GM11168 (cell line): Measurements from ENCODE around the gene MKNK2.
"Not testable (repeated sequence)": the region's sequence is repeated elsewhere in the genome, so short reads cannot be mapped to it uniquely, and the experiment has no call there.

ENCODE experiments used
- in situ Hi-C: fragments of 300-500 bp; cut with MboI; formaldehyde crosslinking; loops from one replicate; pipeline ENCODE4 v1.12.0; 2022; ENCODE audit warnings: low sequenced_read_pairs; ENCODE audit not compliant: unreplicated experiment

The MKNK2 gene

GRCh38 chr19:2050991-2051772, at the start of gene MKNK2:
Gene MKNK2 (minus strand): TSS chr19:2051244. CDS start chr19:2050851, 393 bp downstream.
- in situ Hi-C loops: no loop called here

GRCh38 chr19:2100719-2101061, 49.6 kb upstream of the MKNK2 start:
- in situ Hi-C loops: no loop called here

DNA sequence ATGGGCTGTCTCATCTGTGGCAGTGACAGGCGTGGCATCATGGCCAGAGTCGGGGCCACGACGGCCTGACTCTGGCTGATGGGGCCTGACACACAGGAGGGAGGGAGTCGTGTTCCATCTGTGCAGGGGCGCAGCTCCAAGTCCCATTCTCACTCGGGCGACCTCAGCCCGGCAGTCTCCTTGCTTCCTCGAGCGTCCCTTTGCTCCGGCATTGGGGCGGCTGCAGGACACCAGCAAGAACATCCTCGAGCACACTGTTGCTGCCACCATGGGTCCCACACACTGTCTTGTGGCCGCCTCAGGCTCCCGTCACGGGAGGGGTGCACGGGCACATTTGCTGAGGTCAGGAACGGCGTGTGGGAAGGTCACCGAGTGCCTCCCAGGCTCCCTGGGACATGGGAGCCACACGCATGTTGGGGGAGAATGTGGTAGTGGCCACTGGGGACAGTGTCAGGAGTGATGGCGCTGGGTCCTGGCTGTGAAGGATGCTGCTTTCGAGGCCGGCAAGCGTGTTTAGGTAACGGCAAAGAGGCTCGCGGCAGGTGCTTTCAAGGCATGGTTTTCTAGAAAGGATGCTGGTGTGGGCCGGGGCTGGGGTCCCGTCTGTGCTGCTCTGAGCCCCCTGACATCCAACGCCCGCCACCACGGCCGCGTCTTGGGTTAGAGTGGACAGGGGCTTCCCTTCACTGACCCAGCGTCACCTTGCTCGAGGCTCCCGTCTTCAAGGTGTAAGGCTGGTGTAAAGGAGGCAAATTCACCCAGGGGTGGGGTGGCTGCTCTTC, 49.1 kb upstream of the MKNK2 start:
- in situ Hi-C loops: no loop called here

DNA sequence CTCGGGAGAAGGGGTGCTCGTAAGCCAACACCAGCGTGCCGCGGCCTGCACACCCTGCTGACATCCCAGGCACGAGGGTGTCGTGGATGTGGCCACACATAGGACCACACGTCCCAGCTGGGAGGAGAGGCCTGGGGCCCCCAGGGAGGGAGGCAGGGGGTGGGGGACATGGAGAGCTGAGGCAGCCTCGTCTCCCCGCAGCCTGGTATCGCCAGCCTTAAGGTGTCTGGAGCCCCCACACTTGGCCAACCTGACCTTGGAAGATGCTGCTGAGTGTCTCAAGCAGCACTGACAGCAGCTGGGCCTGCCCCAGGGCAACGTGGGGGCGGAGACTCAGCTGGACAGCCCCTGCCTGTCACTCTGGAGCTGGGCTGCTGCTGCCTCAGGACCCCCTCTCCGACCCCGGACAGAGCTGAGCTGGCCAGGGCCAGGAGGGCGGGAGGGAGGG, 48.0 kb upstream of the MKNK2 start:
- in situ Hi-C loops: no loop called here

DNA sequence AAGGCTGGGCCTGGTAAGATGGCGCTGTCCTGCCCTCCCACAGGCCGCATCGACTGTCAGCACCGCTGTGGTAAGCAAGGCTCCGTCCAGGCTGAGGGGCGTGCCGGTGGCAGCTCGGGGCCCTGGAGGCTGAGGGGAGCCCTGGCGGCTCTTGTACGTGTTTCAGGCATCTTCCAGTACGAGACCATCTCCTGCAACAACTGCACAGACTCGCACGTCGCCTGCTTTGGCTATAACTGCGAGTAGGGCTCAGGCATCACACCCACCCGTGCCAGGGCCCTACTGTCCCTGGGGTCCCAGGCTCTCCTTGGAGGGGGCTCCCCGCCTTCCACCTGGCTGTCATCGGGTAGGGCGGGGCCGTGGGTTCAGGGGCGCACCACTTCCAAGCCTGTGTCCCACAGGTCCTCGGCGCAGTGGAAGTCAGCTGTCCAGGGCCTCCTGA, 46.9 kb upstream of the MKNK2 start:
- in situ Hi-C loops: no loop called here

DNA sequence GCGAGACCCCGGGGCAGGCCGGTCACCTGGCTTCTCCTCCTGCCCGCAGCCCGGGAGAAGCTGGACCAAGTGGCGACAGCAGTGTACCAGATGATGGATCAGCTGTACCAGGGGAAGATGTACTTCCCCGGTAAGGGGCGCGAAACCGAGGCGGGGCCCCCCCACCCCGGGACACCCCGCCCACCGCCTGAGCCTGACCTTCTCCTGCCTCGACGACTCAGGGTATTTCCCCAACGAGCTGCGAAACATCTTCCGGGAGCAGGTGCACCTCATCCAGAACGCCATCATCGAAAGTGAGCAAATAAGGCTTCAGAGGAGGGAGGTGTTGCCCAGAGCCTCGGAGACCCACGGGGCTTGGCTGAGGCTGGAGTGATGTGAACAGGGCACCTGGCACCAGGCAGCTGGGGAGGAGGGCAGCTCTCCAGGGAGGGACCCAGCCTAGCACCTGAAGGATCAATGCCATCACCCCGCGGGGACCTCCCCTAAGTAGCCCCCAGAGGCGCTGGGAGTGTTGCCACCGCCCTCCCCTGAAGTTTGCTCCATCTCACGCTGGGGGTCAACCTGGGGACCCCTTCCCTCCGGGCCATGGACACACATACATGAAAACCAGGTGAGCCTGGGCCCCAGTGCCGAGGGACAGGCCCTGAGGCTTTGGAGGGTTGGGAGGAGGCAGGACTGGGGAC, 46.3 kb upstream of the MKNK2 start:
- in situ Hi-C loops: no loop called here

GRCh38 chr19:2096480-2097202, 45.6 kb upstream of the MKNK2 start, which contains the start of gene IZUMO4:
Gene IZUMO4 (plus strand): TSS chr19:2096915. CDS start chr19:2096946, 31 bp downstream.
- in situ Hi-C loops: no loop called here

- in situ Hi-C loops: no loop called here
These were observed 45.0 kb upstream of the MKNK2 start, which contains the start of gene MOB3A for GRCh38 chr19:2096034-2096479. Gene MOB3A (minus strand): TSS chr19:2096326. CDS start chr19:2078560, 17,766 bp downstream.

GRCh38 chr19:2091926-2092525, 41.0 kb upstream of the MKNK2 start:
- in situ Hi-C loops: not testable (repeated sequence)

DNA sequence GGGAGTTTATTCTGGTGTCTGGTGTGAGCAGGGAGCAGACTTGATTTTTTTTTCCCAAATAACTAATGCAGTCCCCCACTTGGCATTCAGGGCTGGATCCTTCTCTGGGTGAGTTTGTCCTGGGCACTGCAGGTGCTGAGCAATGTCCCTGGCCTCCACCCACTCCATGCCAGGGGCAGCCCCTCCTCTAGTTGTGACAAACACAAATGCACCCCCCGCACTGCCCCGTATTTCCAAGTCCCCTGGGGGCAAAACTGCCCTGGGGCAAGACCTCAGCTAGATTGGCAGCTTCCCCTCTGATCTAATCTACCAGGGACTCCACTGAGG, 38.6 kb upstream of the MKNK2 start:
- in situ Hi-C loops: no loop called here

GRCh38 chr19:2089001-2089711, 38.1 kb upstream of the MKNK2 start:
- in situ Hi-C loops: no loop called here

DNA sequence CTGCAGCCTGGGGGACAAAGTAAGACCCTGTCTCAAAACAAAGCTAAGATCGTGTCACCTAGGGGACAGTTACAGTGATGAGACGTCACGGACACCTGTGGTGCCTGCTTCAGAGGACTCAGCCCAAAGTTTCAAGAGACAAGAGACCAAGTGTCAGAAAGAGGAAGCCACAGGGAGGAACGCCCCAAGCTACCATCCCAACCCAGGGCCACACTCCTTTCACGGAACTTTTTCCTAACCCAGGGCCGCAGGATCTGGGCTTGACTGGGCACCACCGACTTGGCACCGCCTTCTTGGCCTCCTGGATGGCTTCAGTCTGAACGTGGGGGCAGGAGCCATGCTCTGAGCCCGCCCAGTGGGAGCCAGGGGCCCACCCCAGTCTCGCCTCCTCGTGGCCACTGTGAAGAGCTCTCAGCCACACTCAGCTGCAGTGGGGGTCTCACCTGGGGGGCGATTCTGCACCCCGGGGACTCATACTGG, 36.6 kb upstream of the MKNK2 start:
- in situ Hi-C loops: no loop called here

GRCh38 chr19:2086695-2087620, 35.9 kb upstream of the MKNK2 start:
- in situ Hi-C loops: not testable (repeated sequence)

DNA sequence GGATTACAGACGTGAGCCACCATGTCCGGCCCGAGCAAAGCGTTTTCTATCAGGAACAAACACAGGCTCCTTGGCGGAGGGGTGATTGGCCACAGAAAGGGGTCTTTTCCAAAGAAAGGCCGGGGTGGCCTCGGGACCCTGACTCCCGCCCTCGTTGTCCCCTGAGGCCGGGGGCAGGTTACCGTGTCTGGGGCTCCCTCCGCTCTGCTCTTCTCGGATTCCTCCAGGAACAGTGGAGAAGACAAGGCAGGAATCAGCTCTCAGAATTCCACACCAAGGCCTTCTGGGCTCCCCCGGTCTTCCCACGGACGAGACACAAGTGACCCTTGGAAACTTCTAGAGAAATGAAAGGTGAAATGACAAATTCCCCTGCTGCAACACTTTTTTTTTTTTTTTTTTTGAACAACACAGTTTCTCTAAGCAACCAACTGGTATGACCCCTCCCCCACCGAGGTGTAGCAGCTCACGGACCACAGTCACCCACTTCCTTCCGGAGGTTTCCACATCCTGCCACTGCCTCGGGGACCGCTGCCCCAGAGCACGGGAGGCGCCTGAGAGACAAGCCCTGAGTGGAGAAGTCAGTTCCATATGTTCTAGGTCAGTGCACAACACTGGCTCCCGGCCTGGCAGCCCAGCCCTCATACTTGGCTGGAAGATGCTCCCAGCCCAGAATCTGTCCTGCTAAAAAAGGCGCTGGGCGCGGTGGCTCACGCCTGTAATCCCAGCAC, 34.1 kb upstream of the MKNK2 start:
- in situ Hi-C loops: loop anchor here (5.0 kb wide), 1 partner anchor 58 kb away; no protein-coding TSS in a partner anchor

DNA sequence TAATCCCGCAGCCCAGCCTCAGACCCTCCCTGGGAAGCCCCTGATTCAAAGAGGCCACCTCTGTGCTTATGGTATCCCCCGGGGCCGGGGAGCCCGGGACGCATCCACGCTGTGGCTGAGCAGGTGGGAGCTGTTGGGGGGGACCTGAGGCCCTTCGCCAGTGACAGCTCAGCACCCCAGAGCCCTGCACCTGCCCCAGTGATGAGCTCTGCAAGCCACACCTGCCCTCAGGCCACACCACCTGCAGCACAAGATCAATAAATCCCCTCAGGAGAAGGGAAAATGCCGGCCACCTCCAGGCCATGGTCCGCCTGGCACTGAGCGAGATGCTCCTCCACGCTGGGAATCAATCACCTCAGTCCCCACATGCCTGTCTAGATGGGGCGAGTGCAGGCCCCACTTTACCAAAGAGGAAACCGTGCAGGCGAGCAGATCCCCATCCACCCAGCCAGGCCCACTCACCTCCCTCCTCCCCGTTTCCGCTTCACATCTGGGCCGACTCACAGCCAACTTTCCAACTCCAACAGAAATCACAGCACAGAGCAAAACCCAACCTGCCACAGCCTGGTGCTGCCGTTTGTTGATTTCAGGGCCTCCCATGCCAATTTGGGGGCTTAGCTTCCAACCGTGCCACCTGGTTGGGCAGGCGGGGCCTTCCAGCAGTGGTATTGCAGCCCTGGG, 32.3 kb upstream of the MKNK2 start:
- in situ Hi-C loops: loop anchor here (5.0 kb wide), 1 partner anchor 56 kb away; no protein-coding TSS in a partner anchor
